ENCODE results near the gene WDR89. TPM values are rescaled to one million over a fixed set of nuclear protein-coding genes. Genes with fewer than 3 reads are reported as not detected.

WDR89 gene
- total and polyA plus RNA-seq, 4 donors = 7.0 to 17.9 (median 8.7) TPM

- WGBS, 2 donors = 98% methylated on average over 1 of the region's 1 CpG
- peaks cover 0 to 8% (median 2%) of the 10 kb centered on the region in 4 donors for H3K36me3 ChIP-seq (ENCODE audit: control insufficient read depth in 4 of 4, insufficient read depth in 4 of 4, low read length in 4 of 4)
- H3K4me3 ChIP-seq = no peak overlapping the region
- no peak for DNase-seq
- no peak overlapping the region for H3K27ac ChIP-seq (ENCODE audit: low read depth in 1 of 2, low read length in 1 of 2)
- H3K9ac ChIP-seq (ENCODE audit: insufficient read depth in 1 of 2, low read length in 2 of 2) = no peak overlapping the region
- H3K27me3 ChIP-seq (ENCODE audit: control insufficient read depth in 3 of 3, insufficient read depth in 3 of 3, low read length in 2 of 3) = no peaks in the 10 kb centered on the region
- H3K9me3 ChIP-seq (ENCODE audit: control insufficient read depth in 4 of 4, insufficient read depth in 3 of 4, low read length in 3 of 4) = no peaks in the 10 kb centered on the region
- no peak for TF ChIP-seq CTCF (IDR thresholded peaks at IDR 0.05; ENCODE audit: control extremely low read depth, extremely low read depth)
- ATAC-seq (ENCODE audit: insufficient read depth, low FRiP score) = no peak
- no peaks in the 10 kb centered on the region for H3K4me1 ChIP-seq (ENCODE audit: control insufficient read depth in 5 of 5, insufficient read depth in 5 of 5, low read length in 5 of 5)
Measured at GRCh38 chr14:63685401-63685800, 43.7 kb upstream of the WDR89 start.

- no peaks in the 10 kb centered on the region for H3K27me3 ChIP-seq (ENCODE audit: control insufficient read depth in 3 of 3, insufficient read depth in 3 of 3, low read length in 2 of 3)
- no peak overlapping the region for H3K27ac ChIP-seq (ENCODE audit: low read depth in 1 of 2, low read length in 1 of 2)
- H3K9ac ChIP-seq (ENCODE audit: insufficient read depth in 1 of 2, low read length in 2 of 2) = no peak overlapping the region
- H3K9me3 ChIP-seq (ENCODE audit: control insufficient read depth in 4 of 4, insufficient read depth in 3 of 4, low read length in 3 of 4) = no peaks in the 10 kb centered on the region
- WGBS, 2 donors = 93 to 94% methylated on average over 9 of the region's 9 CpGs
- no peak for ATAC-seq (ENCODE audit: insufficient read depth, low FRiP score)
- H3K36me3 ChIP-seq (ENCODE audit: control insufficient read depth in 4 of 4, insufficient read depth in 4 of 4, low read length in 4 of 4) = peaks cover 0 to 7% (median under 1%) of the 10 kb centered on the region in 4 donors
- no peak overlapping the region for H3K4me3 ChIP-seq
- no peak for TF ChIP-seq CTCF (IDR thresholded peaks at IDR 0.05; ENCODE audit: control extremely low read depth, extremely low read depth)
- no peaks in the 10 kb centered on the region for H3K4me1 ChIP-seq (ENCODE audit: control insufficient read depth in 5 of 5, insufficient read depth in 5 of 5, low read length in 5 of 5)
- no peak for DNase-seq
Measured at GRCh38 chr14:63682727-63683593, 41.3 kb upstream of the WDR89 start.

GRCh38 chr14:63678536-63678935, 36.9 kb upstream of the WDR89 start:
- no peak overlapping the region for H3K9ac ChIP-seq (ENCODE audit: insufficient read depth in 1 of 2, low read length in 2 of 2)
- TF ChIP-seq CTCF (IDR thresholded peaks at IDR 0.05; ENCODE audit: control extremely low read depth, extremely low read depth) = no peak
- H3K4me3 ChIP-seq = no peak overlapping the region
- peaks cover 0 to 2% (median 0%) of the 10 kb centered on the region in 4 donors for H3K9me3 ChIP-seq (ENCODE audit: control insufficient read depth in 4 of 4, insufficient read depth in 3 of 4, low read length in 3 of 4)
- DNase-seq (no peak), ATAC-seq (ENCODE audit: insufficient read depth, low FRiP score) (no peak)
- no peak overlapping the region for H3K27ac ChIP-seq (ENCODE audit: low read depth in 1 of 2, low read length in 1 of 2)
- H3K27me3 ChIP-seq (ENCODE audit: control insufficient read depth in 3 of 3, insufficient read depth in 3 of 3, low read length in 2 of 3) = no peaks in the 10 kb centered on the region
- H3K4me1 ChIP-seq (ENCODE audit: control insufficient read depth in 5 of 5, insufficient read depth in 5 of 5, low read length in 5 of 5) = peaks cover 0 to 1% (median 0%) of the 10 kb centered on the region in 5 donors
- H3K36me3 ChIP-seq (ENCODE audit: control insufficient read depth in 4 of 4, insufficient read depth in 4 of 4, low read length in 4 of 4) = peaks cover 0 to 3% (median under 1%) of the 10 kb centered on the region in 4 donors
- 100% methylated on average over 1 of the region's 1 CpG for WGBS, 2 donors
